PFSK-1 (cell line): ENCODE data around the gene RNF207.

Source experiments
- FOXP2 ChIP-seq: optimal IDR thresholded peaks from 2 replicates; pipeline ENCODE3; 2011; ENCODE audit warnings: borderline replicate concordance, control low read depth, inconsistent platforms; ENCODE audit not compliant: insufficient read depth; ENCODE audit errors: extremely low read length, extremely low read depth
- POLR2AphosphoS5 ChIP-seq: IDR thresholded peaks from 2 replicates; pipeline ENCODE4 v1.6.1; 2012; ENCODE audit warnings: low read depth, mild to moderate bottlenecking, control low read depth, low read length, moderate library complexity
- REST ChIP-seq, 2 experiments: IDR thresholded peaks; 2 replicates each; pipeline versions ENCODE4 v1.6.1 to v1.8.0; 2011 to 2012; ENCODE audit warnings: low read depth in 2 of 2, low read length in 2 of 2, control low read depth in 1 of 2, inconsistent platforms in 1 of 2, mild to moderate bottlenecking in 1 of 2, moderate library complexity in 1 of 2; ENCODE audit not compliant: insufficient read depth in 1 of 2
- SIN3A ChIP-seq: IDR thresholded peaks from 2 replicates; pipeline ENCODE4 v1.6.1; 2012; ENCODE audit warnings: mild to moderate bottlenecking, low read length, moderate library complexity, borderline replicate concordance; ENCODE audit not compliant: insufficient read depth
- TAF1 ChIP-seq: IDR thresholded peaks from 2 replicates; pipeline ENCODE4 v1.6.1; 2012; ENCODE audit warnings: low read length, control low read depth, borderline replicate concordance; ENCODE audit not compliant: insufficient read depth

Gene RNF207

GRCh38 chr1:6260961-6261614, 55.2 kb downstream of the RNF207 start, which contains the start of gene GPR153:
Gene GPR153 (minus strand): TSS chr1:6261098. CDS start chr1:6254905, 6,193 bp downstream.
- TF ChIP-seq FOXP2 (peak; percentile 78), REST (IDR thresholded peaks at IDR 0.05; ENCODE audit: insufficient read depth in 1 of 2, low read depth in 2 of 2, low read length in 2 of 2) (no peak)

- no peak for TF ChIP-seq SIN3A
- TF ChIP-seq TAF1: no peak
- no peak for TF ChIP-seq FOXP2
- TF ChIP-seq REST (IDR thresholded peaks at IDR 0.05; ENCODE audit: insufficient read depth in 1 of 2, low read depth in 2 of 2, low read length in 2 of 2): no peak
- no peak for TF ChIP-seq POLR2AphosphoS5
Measured at GRCh38 chr1:6261615-6261995, 55.7 kb downstream of the RNF207 start.

DNA sequence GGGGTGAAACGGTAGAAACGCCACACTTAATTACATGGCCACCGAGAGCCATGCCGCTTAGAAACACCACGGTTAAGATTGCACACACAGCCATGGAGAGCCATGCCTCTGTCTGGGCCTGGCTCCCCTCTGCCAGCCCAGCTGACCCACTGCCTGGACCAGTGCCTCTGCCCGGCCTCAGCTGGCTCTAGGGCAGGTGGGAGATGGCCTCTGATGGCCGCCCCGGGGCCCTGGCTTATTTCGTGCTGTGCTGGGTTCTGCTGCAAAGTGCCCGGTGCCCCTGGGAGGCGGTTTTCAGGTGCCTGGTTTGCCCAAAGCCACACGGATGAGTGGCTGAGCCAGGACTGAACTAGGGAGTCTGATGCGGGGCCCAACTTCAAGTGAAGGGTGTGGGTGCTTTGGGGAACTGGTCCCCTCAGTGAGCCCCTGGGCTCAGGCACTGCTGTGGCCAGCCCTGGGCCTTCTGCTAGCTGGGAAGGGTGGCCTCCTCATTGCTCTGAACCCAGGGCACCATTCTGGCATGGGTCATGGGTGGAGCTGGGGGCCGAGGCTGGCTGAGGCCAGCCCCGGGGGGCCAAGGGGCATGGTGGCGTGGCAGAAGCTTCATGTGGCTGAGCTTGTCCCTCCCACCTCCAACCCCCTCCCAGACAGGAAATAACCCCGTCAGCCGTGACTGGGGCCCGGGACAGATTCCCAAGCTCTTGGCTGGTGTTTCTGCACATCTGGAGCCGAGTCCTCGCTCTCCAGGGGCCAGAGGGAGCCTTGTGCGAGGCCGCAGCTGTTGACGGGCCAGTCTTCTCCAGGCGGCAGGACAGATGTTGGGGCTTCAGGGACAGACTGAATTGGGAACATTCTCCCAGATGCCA, 56.9 kb downstream of the RNF207 start:
- TF ChIP-seq FOXP2 (no peak), POLR2AphosphoS5 (0 out of 2 replicates have a peak, but pooled peaks have one; percentile 56)

DNA sequence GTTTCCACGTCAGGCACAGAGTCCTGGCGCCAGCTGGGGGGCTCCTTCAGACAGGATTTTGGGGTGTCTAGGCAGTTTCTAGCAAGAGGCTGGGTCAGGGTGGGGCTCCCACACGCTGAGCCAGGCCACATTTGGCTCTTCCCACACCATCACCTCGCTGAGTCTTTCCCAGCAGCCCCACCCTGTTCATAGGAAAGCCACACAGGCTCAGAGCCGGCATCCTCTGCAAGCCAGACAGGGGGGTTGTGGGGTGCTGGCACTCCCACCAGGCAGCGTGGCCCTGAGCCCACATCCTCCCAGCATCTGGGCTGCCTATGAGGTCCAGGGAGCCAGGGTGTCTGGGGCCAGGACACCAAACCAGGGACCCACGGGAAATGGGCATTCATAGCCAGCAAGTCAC, 57.8 kb downstream of the RNF207 start:
- no peak for TF ChIP-seq SIN3A
- no peak for TF ChIP-seq REST (IDR thresholded peaks at IDR 0.05; ENCODE audit: insufficient read depth in 1 of 2, low read depth in 2 of 2, low read length in 2 of 2)
- TF ChIP-seq FOXP2: no peak
- no peak for TF ChIP-seq TAF1
- TF ChIP-seq POLR2AphosphoS5: no peak

- no peak for TF ChIP-seq SIN3A
- no peak for TF ChIP-seq REST (IDR thresholded peaks at IDR 0.05; ENCODE audit: insufficient read depth in 1 of 2, low read depth in 2 of 2, low read length in 2 of 2)
- no peak for TF ChIP-seq POLR2AphosphoS5
- TF ChIP-seq FOXP2: no peak
- TF ChIP-seq TAF1: no peak
Measured at GRCh38 chr1:6265151-6265550, 59.2 kb downstream of the RNF207 start.
